Panc1 (cell line): ENCODE data around the gene TRIP10. TPM values are rescaled to one million over a fixed set of nuclear protein-coding genes. Genes with fewer than 3 reads are reported as not detected.
"Not testable (repeated sequence)": the region's sequence is repeated elsewhere in the genome, so short reads cannot be mapped to it uniquely, and the experiment has no call there.

Experiments used
- ATAC-seq: fragments of 200-7000 bp; cut with Tn5 transposase; 2 replicates; pipeline ENCODE4 v1.9.1; 2020; ENCODE audit warnings: mild to moderate bottlenecking, moderate library complexity
- BruUV-seq: library from RNA; stranded (reverse); fragments of 400-500 nt; replicated peaks from 2 replicates; lab custom pipeline; 2021; lab: Mats Ljungman, UMichigan
- CTCF ChIA-PET: fragments of 300-600 bp; sonication (Branson Sonifier 250); formaldehyde crosslinking; loops from one replicate; lab custom pipeline; 2022; ENCODE audit warnings: antibody characterized with exemption; lab: Charles Lee
- POLR2A ChIA-PET: fragments of 300-600 bp; sonication (Branson Sonifier 250); formaldehyde crosslinking; loops from one replicate; lab custom pipeline; 2022; ENCODE audit warnings: antibody characterized with exemption; lab: Charles Lee
- DNase-seq: peaks from one replicate; pipeline ENCODE4 v3.0.0-alpha.2; 2010; ENCODE audit warnings: low read depth, low spot score
- H3K27ac ChIP-seq: 2 replicates; pipeline ENCODE4 v1.5.1; 2011; ENCODE audit warnings: mild to moderate bottlenecking, low read length, inconsistent platforms
- H3K27me3 ChIP-seq: fragments of 200-500 bp; sonication (Bioruptor generic); 2 replicates; pipeline ENCODE4 v1.6.0; 2014; ENCODE audit warnings: low read length, inconsistent platforms; ENCODE audit not compliant: control insufficient read depth, insufficient read depth
- H3K36me3 ChIP-seq: fragments of 200-500 bp; sonication (Bioruptor generic); 2 replicates; pipeline ENCODE4 v1.5.1; 2014; ENCODE audit warnings: inconsistent platforms, mild to moderate bottlenecking, low read length, moderate library complexity; ENCODE audit not compliant: control insufficient read depth, insufficient read depth
- H3K4me1 ChIP-seq: 2 replicates; pipeline ENCODE4 v1.5.1; 2011; ENCODE audit warnings: inconsistent platforms, mild to moderate bottlenecking, low read length, moderate library complexity; ENCODE audit not compliant: control insufficient read depth, insufficient read depth
- H3K4me3 ChIP-seq, 2 experiments: 2 replicates each; pipeline ENCODE4 v1.5.1; 2011 to 2012; ENCODE audit warnings: low read depth in 2 of 2, low read length in 2 of 2, mild to moderate bottlenecking in 2 of 2, inconsistent platforms in 1 of 2, moderate library complexity in 1 of 2
- H3K9me3 ChIP-seq: fragments of 200-500 bp; sonication (Bioruptor generic); 2 replicates; pipeline ENCODE4 v1.5.1; 2014; ENCODE audit warnings: low read depth, mild to moderate bottlenecking, inconsistent platforms, low read length, moderate library complexity; ENCODE audit not compliant: control insufficient read depth, insufficient read depth
- POLR2AphosphoS5 ChIP-seq: IDR thresholded peaks from 2 replicates; pipeline ENCODE4 v1.6.1; 2012; ENCODE audit warnings: mild to moderate bottlenecking, low read depth, low read length, moderate library complexity
- SIN3A ChIP-seq: IDR thresholded peaks from 2 replicates; pipeline ENCODE4 v1.6.1; 2012; ENCODE audit warnings: low read depth, mild to moderate bottlenecking, low read length, moderate library complexity, borderline replicate concordance; ENCODE audit not compliant: insufficient read depth
- TCF7L2 ChIP-seq: IDR thresholded peaks from 2 replicates; pipeline ENCODE4 v1.6.1; 2011; ENCODE audit warnings: mild to moderate bottlenecking, low read depth, low read length, inconsistent platforms
- in situ Hi-C: cut with HindIII; loops from 2 replicates; pipeline ENCODE4 v1.10.0; 2016; ENCODE audit warnings: low sequenced_read_pairs, low pct_unique_long_range_greater_than_20kb
- intact Hi-C: fragments of 100-400 bp; cut with micrococcal nuclease; formaldehyde crosslinking; loops from one replicate; pipeline ENCODE4 v1.10.0; 2022; ENCODE audit not compliant: unreplicated experiment
- total RNA-seq: library from RNA; stranded (reverse); gene quantifications from one replicate; pipeline ENCODE4 v1.2.1, GENCODE V29; 2021; ENCODE audit not compliant: unreplicated experiment
- TF ChIP-seq, protein P1 (sequence below): fragments of 450-650 bp; IDR thresholded peaks from 2 replicates; pipeline ENCODE4 v1.5.1; 2017; ENCODE audit warnings: mild to moderate bottlenecking
- TF ChIP-seq, protein P2 (sequence below), 2 experiments: IDR thresholded peaks; 2 replicates each; pipeline ENCODE4 v1.6.1; 2011 to 2012; ENCODE audit warnings: low read depth in 2 of 2, control low read depth in 1 of 2, low read length in 1 of 2, mild to moderate bottlenecking in 1 of 2, moderate library complexity in 1 of 2; ENCODE audit not compliant: insufficient read depth in 1 of 2

TRIP10 gene
- total RNA-seq, 1 experiment from 2014 or later: 115 TPM

DNA sequence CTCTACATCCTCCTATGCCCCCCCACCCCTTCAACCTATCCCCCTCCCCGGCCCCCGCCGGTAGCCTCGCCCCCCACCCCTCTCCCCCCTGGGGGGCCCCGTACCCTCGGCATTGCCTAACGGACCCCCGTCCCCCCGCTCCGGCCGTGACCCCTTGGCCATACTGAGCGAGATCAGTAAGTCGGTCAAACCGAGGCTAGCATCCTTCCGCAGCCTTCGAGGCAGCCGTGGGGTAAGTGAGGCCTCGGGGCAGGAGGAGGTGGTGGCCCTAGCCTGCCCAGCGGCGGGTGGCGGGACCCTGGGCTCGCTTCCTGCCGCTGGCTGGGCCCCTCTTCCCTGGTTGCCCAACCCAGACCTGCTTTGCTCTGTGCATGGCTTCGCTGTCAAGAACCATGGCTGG, 6.5 kb downstream of the TRIP10 start:
- in situ Hi-C loops: no loop called here
- TF ChIP-seq TCF7L2 (no peak), SIN3A (no peak), POLR2AphosphoS5 (no peak)
- TF ChIP-seq, protein P1, sequence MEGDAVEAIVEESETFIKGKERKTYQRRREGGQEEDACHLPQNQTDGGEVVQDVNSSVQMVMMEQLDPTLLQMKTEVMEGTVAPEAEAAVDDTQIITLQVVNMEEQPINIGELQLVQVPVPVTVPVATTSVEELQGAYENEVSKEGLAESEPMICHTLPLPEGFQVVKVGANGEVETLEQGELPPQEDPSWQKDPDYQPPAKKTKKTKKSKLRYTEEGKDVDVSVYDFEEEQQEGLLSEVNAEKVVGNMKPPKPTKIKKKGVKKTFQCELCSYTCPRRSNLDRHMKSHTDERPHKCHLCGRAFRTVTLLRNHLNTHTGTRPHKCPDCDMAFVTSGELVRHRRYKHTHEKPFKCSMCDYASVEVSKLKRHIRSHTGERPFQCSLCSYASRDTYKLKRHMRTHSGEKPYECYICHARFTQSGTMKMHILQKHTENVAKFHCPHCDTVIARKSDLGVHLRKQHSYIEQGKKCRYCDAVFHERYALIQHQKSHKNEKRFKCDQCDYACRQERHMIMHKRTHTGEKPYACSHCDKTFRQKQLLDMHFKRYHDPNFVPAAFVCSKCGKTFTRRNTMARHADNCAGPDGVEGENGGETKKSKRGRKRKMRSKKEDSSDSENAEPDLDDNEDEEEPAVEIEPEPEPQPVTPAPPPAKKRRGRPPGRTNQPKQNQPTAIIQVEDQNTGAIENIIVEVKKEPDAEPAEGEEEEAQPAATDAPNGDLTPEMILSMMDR: no peak
- TF ChIP-seq, protein P2, sequence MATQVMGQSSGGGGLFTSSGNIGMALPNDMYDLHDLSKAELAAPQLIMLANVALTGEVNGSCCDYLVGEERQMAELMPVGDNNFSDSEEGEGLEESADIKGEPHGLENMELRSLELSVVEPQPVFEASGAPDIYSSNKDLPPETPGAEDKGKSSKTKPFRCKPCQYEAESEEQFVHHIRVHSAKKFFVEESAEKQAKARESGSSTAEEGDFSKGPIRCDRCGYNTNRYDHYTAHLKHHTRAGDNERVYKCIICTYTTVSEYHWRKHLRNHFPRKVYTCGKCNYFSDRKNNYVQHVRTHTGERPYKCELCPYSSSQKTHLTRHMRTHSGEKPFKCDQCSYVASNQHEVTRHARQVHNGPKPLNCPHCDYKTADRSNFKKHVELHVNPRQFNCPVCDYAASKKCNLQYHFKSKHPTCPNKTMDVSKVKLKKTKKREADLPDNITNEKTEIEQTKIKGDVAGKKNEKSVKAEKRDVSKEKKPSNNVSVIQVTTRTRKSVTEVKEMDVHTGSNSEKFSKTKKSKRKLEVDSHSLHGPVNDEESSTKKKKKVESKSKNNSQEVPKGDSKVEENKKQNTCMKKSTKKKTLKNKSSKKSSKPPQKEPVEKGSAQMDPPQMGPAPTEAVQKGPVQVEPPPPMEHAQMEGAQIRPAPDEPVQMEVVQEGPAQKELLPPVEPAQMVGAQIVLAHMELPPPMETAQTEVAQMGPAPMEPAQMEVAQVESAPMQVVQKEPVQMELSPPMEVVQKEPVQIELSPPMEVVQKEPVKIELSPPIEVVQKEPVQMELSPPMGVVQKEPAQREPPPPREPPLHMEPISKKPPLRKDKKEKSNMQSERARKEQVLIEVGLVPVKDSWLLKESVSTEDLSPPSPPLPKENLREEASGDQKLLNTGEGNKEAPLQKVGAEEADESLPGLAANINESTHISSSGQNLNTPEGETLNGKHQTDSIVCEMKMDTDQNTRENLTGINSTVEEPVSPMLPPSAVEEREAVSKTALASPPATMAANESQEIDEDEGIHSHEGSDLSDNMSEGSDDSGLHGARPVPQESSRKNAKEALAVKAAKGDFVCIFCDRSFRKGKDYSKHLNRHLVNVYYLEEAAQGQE (IDR thresholded peaks at IDR 0.05; ENCODE audit: insufficient read depth in 1 of 2, low read depth in 2 of 2, low read length in 1 of 2): no peak
- BruUV-seq: no TSS peak
- Histone ChIP-seq H3K36me3 (peaks cover 2% of the 10 kb centered on the region; the same call in 1 of the 2 replicates), H3K4me3 (no peak overlapping the region), H3K9me3 (no peaks in the 10 kb centered on the region), H3K27me3 (no peaks in the 10 kb centered on the region), H3K4me1 (peaks cover 34% of the 10 kb centered on the region), H3K27ac (peak overlapping the region; percentile 54; the same call in 1 of the 2 replicates)
- intact Hi-C loops: no loop called here
- ATAC-seq: no peak
- DNase-seq: no peak
- ChIA-PET CTCF (no interaction called here), POLR2A (no interaction called here)

DNA sequence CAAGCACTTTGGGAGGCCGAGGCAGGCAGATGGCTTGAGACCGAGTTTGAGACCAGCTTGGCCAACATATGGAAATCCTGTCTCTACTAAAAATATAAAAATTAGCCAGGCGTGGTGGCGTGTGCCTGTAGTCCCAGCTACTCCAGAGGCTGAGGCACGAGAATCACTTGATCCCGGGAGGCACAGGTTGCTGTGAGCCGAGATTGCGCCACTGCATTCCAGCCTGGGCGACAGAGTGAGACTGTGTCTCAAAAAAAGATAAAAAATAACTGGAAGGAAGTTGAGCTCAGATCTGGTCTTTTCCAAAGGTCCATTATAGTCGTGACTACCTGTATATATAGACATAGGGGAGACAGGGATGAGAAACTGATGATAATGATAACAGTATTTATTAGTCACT, 9.1 kb downstream of the TRIP10 start:
- BruUV-seq, H3K9me3 ChIP-seq, in situ Hi-C loops, intact Hi-C loops, POLR2A ChIA-PET, H3K27me3 ChIP-seq, CTCF ChIA-PET, H3K4me3 ChIP-seq, DNase-seq, H3K36me3 ChIP-seq, ATAC-seq, H3K27ac ChIP-seq: not testable (repeated sequence)
- peaks cover 26% of the 10 kb centered on the region for H3K4me1 ChIP-seq

DNA sequence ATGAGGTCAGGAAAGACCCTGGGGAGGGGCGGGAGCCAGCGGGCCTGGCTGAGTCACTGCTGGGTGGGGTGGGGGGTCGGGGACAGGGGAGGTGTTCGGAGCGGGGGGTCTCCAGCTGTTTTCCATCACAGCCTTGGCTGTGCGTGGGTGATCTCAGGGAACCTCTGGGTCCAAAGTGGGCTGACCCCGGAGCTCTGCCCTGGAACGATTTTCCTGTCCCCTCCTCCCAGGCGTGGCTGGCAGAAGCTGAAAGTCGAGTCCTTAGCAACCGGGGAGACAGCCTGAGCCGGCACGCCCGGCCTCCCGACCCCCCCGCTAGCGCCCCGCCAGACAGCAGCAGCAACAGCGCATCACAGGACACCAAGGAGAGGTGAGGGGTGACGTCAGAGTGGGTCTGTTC, 10.6 kb downstream of the TRIP10 start:
- Histone ChIP-seq H3K27me3 (no peaks in the 10 kb centered on the region), H3K27ac (no peak overlapping the region), H3K4me1 (peaks cover 13% of the 10 kb centered on the region), H3K36me3 (peaks cover 5% of the 10 kb centered on the region; the same call in 1 of the 2 replicates), H3K9me3 (no peaks in the 10 kb centered on the region), H3K4me3 (no peak overlapping the region)
- TF ChIP-seq, protein P1: no peak
- TF ChIP-seq SIN3A: no peak
- TF ChIP-seq TCF7L2: no peak
- no peak for TF ChIP-seq POLR2AphosphoS5
- TF ChIP-seq, protein P2 (IDR thresholded peaks at IDR 0.05; ENCODE audit: insufficient read depth in 1 of 2, low read depth in 2 of 2, low read length in 1 of 2): no peak
- intact Hi-C loops (loop anchor here (5.0 kb wide), 1 partner anchor 112 kb away; no protein-coding TSS in a partner anchor), in situ Hi-C loops (no loop called here)
- no peak for DNase-seq
- no TSS peak for BruUV-seq
- ATAC-seq: no peak
- ChIA-PET CTCF (no interaction called here), POLR2A (no interaction called here)
